ENCODE measurements around the gene MMP2.

MMP2 gene

GRCh38 chr16:55475919-55476318, 3.1 kb upstream of the MMP2 start:
- H3K27me3 ChIP-seq (ENCODE audit: low read depth), result peaks cover 20% of the 10 kb centered on the region
- no peaks in the 10 kb centered on the region for H3K4me1 ChIP-seq
- in situ Hi-C loops (cut with MboI; ENCODE audit: low sequenced_read_pairs), result no loop called here
- H3K36me3 ChIP-seq (replicated peaks), result no peaks in the 10 kb centered on the region
- no peak overlapping the region for H3K4me3 ChIP-seq
- DNase-seq (ENCODE audit: low spot score in 2 of 2), result no peak
- no peaks in the 10 kb centered on the region for H3K9me3 ChIP-seq

- in situ Hi-C loops (cut with MboI; ENCODE audit: low sequenced_read_pairs), result no loop called here
- DNase-seq (ENCODE audit: low spot score in 2 of 2), result no peak
- Histone ChIP-seq H3K27me3 (ENCODE audit: low read depth) (peaks cover 25% of the 10 kb centered on the region), H3K4me3 (no peak overlapping the region), H3K4me1 (no peaks in the 10 kb centered on the region), H3K9me3 (no peaks in the 10 kb centered on the region), H3K36me3 (replicated peaks) (no peaks in the 10 kb centered on the region)
Observed at GRCh38 chr16:55476625-55477533, 2.1 kb upstream of the MMP2 start.

GRCh38 chr16:55477736-55478135, 1.3 kb upstream of the MMP2 start:
- no peak for DNase-seq (ENCODE audit: low spot score in 2 of 2)
- H3K4me3 ChIP-seq, result no peak overlapping the region
- no peaks in the 10 kb centered on the region for H3K36me3 ChIP-seq (replicated peaks)
- in situ Hi-C loops (cut with MboI; ENCODE audit: low sequenced_read_pairs), result no loop called here
- no peaks in the 10 kb centered on the region for H3K4me1 ChIP-seq
- peaks cover 25% of the 10 kb centered on the region for H3K27me3 ChIP-seq (ENCODE audit: low read depth)
- H3K9me3 ChIP-seq, result no peaks in the 10 kb centered on the region

DNA sequence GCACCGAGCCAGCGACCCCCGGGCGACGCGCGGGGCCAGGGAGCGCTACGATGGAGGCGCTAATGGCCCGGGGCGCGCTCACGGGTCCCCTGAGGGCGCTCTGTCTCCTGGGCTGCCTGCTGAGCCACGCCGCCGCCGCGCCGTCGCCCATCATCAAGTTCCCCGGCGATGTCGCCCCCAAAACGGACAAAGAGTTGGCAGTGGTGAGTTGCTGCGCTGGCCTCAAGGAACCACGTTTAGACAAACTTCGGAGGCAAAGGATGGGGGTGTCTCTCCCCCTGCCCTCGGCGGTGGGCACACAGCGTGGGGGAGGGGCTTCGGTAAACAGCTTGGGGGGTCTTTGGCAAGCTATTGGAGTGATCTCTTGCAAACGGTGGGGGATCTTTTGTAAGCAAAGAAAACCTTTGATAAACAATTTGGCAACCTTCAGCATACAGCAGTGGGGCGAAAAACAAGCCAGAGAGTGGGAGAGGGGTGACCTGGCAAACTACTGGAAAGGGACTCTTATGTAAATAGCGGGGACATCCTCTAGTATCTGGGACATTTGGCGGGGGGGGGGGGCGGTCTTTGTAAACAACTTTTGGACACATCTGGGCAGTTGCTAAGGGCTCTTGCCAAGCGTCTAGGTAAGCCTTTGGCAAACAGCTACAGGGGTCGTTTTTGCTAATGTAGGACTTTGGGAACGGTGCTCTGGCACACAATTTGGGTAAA, 587 bp downstream of the MMP2 start:
- no peak for DNase-seq (ENCODE audit: low spot score in 2 of 2)
- in situ Hi-C loops (cut with MboI; ENCODE audit: low sequenced_read_pairs), result no loop called here
- Histone ChIP-seq H3K4me3 (peak overlapping the region; percentile 12; the same call in 1 of the 2 replicates), H3K9me3 (no peaks in the 10 kb centered on the region), H3K27me3 (ENCODE audit: low read depth) (peaks cover 25% of the 10 kb centered on the region), H3K4me1 (no peaks in the 10 kb centered on the region), H3K36me3 (replicated peaks) (no peaks in the 10 kb centered on the region)

- no peaks in the 10 kb centered on the region for H3K36me3 ChIP-seq (replicated peaks)
- in situ Hi-C loops (cut with MboI; ENCODE audit: low sequenced_read_pairs), result no loop called here
- no peak for DNase-seq (ENCODE audit: low spot score in 2 of 2)
- H3K4me1 ChIP-seq, result no peaks in the 10 kb centered on the region
- peaks cover 25% of the 10 kb centered on the region for H3K27me3 ChIP-seq (ENCODE audit: low read depth)
- H3K9me3 ChIP-seq, result no peaks in the 10 kb centered on the region
- no peak overlapping the region for H3K4me3 ChIP-seq
Observed at GRCh38 chr16:55480228-55480655, 1.2 kb downstream of the MMP2 start.

- DNase-seq (ENCODE audit: low spot score in 2 of 2), result no peak
- no peak overlapping the region for H3K4me3 ChIP-seq
- H3K9me3 ChIP-seq, result no peaks in the 10 kb centered on the region
- no peaks in the 10 kb centered on the region for H3K36me3 ChIP-seq (replicated peaks)
- no peaks in the 10 kb centered on the region for H3K4me1 ChIP-seq
- in situ Hi-C loops (cut with MboI; ENCODE audit: low sequenced_read_pairs), result no loop called here
- peaks cover 25% of the 10 kb centered on the region for H3K27me3 ChIP-seq (ENCODE audit: low read depth)
Observed at GRCh38 chr16:55481023-55481422, 2.0 kb downstream of the MMP2 start.

GRCh38 chr16:55482056-55482455, 3.1 kb downstream of the MMP2 start:
- in situ Hi-C loops (cut with MboI; ENCODE audit: low sequenced_read_pairs), result no loop called here
- H3K27me3 ChIP-seq (ENCODE audit: low read depth), result peaks cover 25% of the 10 kb centered on the region
- H3K9me3 ChIP-seq, result no peaks in the 10 kb centered on the region
- H3K4me1 ChIP-seq, result no peaks in the 10 kb centered on the region
- H3K36me3 ChIP-seq (replicated peaks), result no peaks in the 10 kb centered on the region
- DNase-seq (ENCODE audit: low spot score in 2 of 2), result no peak
- no peak overlapping the region for H3K4me3 ChIP-seq

DNA sequence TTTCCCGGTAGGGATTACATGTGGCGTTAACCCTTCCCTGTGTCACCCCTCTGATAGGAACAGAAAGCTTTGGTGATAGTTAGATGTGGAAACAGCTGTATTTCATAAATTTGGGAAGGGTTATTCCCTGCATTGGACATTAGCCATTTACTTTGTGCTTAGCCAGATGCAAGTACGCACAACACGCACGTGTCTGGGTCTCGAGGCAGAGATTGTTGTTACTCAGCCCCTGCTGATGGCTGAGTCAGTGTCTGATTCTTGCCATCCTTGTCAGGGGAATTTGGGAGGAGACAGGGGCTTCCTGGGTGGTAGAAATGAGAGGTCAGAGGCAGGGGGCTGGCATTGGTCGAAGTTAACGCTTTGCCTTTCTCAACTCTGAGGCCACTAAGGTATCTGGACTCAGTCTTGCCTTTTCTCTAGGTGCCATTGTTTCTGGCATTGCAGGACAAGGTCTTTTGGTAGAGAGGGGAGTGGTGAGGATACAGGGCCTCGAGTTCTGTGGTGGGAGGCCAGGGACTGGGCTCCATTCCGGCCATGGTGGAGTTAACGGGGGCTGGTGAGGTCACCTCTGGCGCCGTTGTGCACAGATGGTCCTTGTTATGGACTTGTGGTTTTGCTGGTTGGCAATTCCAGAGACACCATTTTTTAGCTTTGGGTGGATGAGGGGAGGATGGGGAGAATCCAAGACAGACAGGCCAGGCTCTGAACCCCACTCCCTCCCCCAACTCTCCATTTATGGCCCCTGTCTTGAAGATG, 8.2 kb downstream of the MMP2 start:
- Histone ChIP-seq H3K27me3 (ENCODE audit: low read depth) (no peaks in the 10 kb centered on the region), H3K4me1 (no peaks in the 10 kb centered on the region), H3K36me3 (replicated peaks) (no peaks in the 10 kb centered on the region), H3K4me3 (no peak overlapping the region), H3K9me3 (no peaks in the 10 kb centered on the region)
- in situ Hi-C loops (cut with MboI; ENCODE audit: low sequenced_read_pairs), result no loop called here
- DNase-seq (ENCODE audit: low spot score in 2 of 2), result no peak

DNA sequence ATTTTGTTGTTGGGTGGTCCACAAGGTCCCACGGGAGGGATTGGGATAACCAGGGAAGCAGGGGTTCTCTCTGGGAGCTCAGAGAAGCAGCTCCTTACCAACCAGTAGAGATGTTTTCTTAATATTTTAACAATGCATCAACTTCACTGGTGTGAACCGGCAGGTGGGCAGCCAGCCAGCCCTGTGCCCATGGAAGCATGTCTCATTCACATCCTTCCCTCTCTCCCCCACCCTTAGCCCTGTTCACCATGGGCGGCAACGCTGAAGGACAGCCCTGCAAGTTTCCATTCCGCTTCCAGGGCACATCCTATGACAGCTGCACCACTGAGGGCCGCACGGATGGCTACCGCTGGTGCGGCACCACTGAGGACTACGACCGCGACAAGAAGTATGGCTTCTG, 9.3 kb downstream of the MMP2 start:
- H3K27me3 ChIP-seq (ENCODE audit: low read depth), result no peaks in the 10 kb centered on the region
- H3K36me3 ChIP-seq (replicated peaks), result no peaks in the 10 kb centered on the region
- in situ Hi-C loops (cut with MboI; ENCODE audit: low sequenced_read_pairs), result no loop called here
- H3K4me1 ChIP-seq, result no peaks in the 10 kb centered on the region
- H3K9me3 ChIP-seq, result no peaks in the 10 kb centered on the region
- DNase-seq (ENCODE audit: low spot score in 2 of 2), result no peak
- H3K4me3 ChIP-seq, result no peak overlapping the region

- H3K27me3 ChIP-seq (ENCODE audit: low read depth), result no peaks in the 10 kb centered on the region
- H3K36me3 ChIP-seq (replicated peaks), result no peaks in the 10 kb centered on the region
- DNase-seq (ENCODE audit: low spot score in 2 of 2), result no peak
- in situ Hi-C loops (cut with MboI; ENCODE audit: low sequenced_read_pairs), result no loop called here
- no peak overlapping the region for H3K4me3 ChIP-seq
- no peaks in the 10 kb centered on the region for H3K4me1 ChIP-seq
- no peaks in the 10 kb centered on the region for H3K9me3 ChIP-seq
Observed at GRCh38 chr16:55489119-55489955, 10.3 kb downstream of the MMP2 start.

DNA sequence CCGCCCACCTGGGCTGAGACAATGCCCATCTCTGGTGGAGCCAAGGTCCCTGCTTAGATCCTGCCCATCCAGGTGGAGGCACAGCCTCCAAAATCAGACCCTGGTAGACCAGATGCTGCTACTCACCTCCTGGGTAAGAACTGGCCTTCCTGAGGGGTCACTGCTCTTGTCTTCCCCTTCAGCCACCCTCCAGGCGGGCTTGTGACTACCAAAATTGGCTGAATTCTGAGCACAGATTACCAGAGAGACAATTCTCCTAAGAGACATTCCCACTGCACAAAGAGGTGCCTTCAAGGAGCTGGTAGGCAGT, 10.9 kb downstream of the MMP2 start:
- Histone ChIP-seq H3K4me1 (no peaks in the 10 kb centered on the region), H3K36me3 (replicated peaks) (no peaks in the 10 kb centered on the region), H3K4me3 (no peak overlapping the region), H3K27me3 (ENCODE audit: low read depth) (no peaks in the 10 kb centered on the region), H3K9me3 (no peaks in the 10 kb centered on the region)
- no peak for DNase-seq (ENCODE audit: low spot score in 2 of 2)
- in situ Hi-C loops (cut with MboI; ENCODE audit: low sequenced_read_pairs), result no loop called here

GRCh38 chr16:55490301-55490700, 11.3 kb downstream of the MMP2 start:
- H3K36me3 ChIP-seq (replicated peaks), result no peaks in the 10 kb centered on the region
- no peak overlapping the region for H3K4me3 ChIP-seq
- no peak for DNase-seq (ENCODE audit: low spot score in 2 of 2)
- no peaks in the 10 kb centered on the region for H3K27me3 ChIP-seq (ENCODE audit: low read depth)
- H3K4me1 ChIP-seq, result no peaks in the 10 kb centered on the region
- no peaks in the 10 kb centered on the region for H3K9me3 ChIP-seq
- in situ Hi-C loops (cut with MboI; ENCODE audit: low sequenced_read_pairs), result no loop called here

DNA sequence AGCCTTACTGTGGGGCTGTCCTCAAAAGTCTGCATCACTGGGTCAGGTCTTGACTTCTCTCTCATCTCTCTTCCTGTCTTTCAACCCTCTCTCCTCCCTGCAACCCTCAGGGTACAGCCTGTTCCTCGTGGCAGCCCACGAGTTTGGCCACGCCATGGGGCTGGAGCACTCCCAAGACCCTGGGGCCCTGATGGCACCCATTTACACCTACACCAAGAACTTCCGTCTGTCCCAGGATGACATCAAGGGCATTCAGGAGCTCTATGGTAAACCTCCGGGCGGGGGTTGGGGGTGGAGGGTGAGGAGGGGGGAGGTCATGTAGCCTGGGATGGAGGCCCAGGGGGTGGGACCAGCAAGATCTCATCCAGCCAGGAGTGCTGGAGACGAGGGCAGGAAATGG, 12.7 kb downstream of the MMP2 start:
- Histone ChIP-seq H3K4me1 (no peaks in the 10 kb centered on the region), H3K27me3 (ENCODE audit: low read depth) (no peaks in the 10 kb centered on the region), H3K9me3 (no peaks in the 10 kb centered on the region), H3K4me3 (no peak overlapping the region), H3K36me3 (replicated peaks) (no peaks in the 10 kb centered on the region)
- DNase-seq (ENCODE audit: low spot score in 2 of 2), result no peak
- in situ Hi-C loops (cut with MboI; ENCODE audit: low sequenced_read_pairs), result no loop called here

All from HAP-1 (cell line).